Neural cell (in vitro differentiated cells): Measurements from ENCODE around the gene MTPN.

Source experiments
- CTCF ChIP-seq: fragments of 450-650 bp; IDR thresholded peaks from 2 replicates; pipeline ENCODE4 v1.5.1; 2014; ENCODE audit warnings: antibody characterized with exemption, mild to moderate bottlenecking, moderate library complexity; ENCODE audit not compliant: poor library complexity, severe bottlenecking
- POLR2AphosphoS5 ChIP-seq: IDR thresholded peaks from 2 replicates; pipeline ENCODE4 v1.6.1; 2012
- RAD21 ChIP-seq: fragments of 450-650 bp; conservative IDR thresholded peaks from 2 replicates; pipeline ENCODE4 v1.6.1; 2014; ENCODE audit warnings: antibody characterized with exemption, mild to moderate bottlenecking, moderate library complexity

DNA sequence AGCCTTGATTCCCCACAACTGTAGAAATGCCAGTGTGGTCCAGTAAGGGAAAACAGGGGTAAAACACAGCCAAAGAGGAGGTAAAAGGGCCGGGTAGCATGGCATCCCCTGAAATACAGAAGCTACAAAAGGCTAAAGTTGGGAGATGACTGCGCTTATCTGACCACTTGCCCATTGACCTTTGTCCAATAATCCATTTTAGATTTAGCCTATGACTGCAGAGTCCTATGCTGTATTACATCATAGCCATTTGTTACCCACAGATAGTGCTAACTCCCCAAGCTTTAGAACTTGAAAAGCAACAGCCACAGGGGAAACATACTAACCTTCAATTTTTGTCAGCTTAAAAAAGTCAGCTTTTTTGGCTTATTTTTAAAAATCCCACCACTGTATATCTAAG is 26.2 kb downstream of the MTPN start:
- TF ChIP-seq CTCF (no peak), POLR2AphosphoS5 (no peak), RAD21 (no peak)
